Uterus (tissue), 2 donors: Measurements from ENCODE around the gene OR5AL1.

Experiments
- POLR2A ChIP-seq, 2 donors: fragments of 450-650 bp; IDR thresholded peaks; one replicate each; pipeline ENCODE4 v1.6.1; 2016; ENCODE audit warnings: antibody characterized with exemption in 2 of 2, mild to moderate bottlenecking in 1 of 2, moderate library complexity in 1 of 2
- TF ChIP-seq, protein P1 (sequence below), 4 experiments: fragments of 200-600 bp in 2 of 4; fragments of 450-650 bp in 2 of 4; sonication (generic) in 2 of 4; IDR thresholded peaks; one replicate each; pipeline ENCODE4 v1.5.1; 2016 to 2019; ENCODE audit warnings: antibody characterized with exemption in 4 of 4, mild to moderate bottlenecking in 2 of 4, moderate library complexity in 1 of 4

GRCh38 chr11:56404393-56404792, 8.1 kb upstream of the OR5AL1 start:
- TF ChIP-seq, protein P1, sequence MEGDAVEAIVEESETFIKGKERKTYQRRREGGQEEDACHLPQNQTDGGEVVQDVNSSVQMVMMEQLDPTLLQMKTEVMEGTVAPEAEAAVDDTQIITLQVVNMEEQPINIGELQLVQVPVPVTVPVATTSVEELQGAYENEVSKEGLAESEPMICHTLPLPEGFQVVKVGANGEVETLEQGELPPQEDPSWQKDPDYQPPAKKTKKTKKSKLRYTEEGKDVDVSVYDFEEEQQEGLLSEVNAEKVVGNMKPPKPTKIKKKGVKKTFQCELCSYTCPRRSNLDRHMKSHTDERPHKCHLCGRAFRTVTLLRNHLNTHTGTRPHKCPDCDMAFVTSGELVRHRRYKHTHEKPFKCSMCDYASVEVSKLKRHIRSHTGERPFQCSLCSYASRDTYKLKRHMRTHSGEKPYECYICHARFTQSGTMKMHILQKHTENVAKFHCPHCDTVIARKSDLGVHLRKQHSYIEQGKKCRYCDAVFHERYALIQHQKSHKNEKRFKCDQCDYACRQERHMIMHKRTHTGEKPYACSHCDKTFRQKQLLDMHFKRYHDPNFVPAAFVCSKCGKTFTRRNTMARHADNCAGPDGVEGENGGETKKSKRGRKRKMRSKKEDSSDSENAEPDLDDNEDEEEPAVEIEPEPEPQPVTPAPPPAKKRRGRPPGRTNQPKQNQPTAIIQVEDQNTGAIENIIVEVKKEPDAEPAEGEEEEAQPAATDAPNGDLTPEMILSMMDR (IDR thresholded peaks at IDR 0.05) = no peak
- no peak for TF ChIP-seq POLR2A (IDR thresholded peaks at IDR 0.05)
